ENCODE measurements around the gene INSR. TPM values are rescaled to one million over a fixed set of nuclear protein-coding genes. Genes with fewer than 3 reads are reported as not detected.

The INSR gene
- total RNA-seq, 1 experiment from 2014 or later = 35.9 TPM

DNA sequence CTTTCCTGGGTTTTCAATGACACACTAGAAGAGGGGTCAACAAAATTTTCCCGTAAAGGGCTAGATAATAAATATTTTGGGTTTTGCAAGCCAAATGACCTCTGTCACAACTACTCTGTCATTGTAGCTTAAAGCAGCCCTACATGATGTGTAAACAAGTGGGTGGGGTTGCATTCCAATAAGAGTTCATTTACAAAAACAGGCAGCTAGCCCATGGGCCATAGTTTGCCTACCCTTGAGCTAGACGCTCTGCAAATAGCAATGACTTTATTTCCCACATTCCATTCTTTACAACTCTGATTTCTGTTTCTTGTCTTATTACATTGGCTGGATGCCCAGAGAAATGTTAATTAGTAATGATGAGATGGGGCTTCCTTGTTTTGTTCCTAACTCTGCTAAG, 148.7 kb downstream of the INSR start:
- TF ChIP-seq PRRX2 (CRISPR knock-in tag; IDR thresholded peaks at IDR 0.05) = no peak
- TF ChIP-seq CBFB (CRISPR knock-in tag; IDR thresholded peaks at IDR 0.05; ENCODE audit: low read depth) = no peak
- no peak for TF ChIP-seq FOXP1 (CRISPR knock-in tag; IDR thresholded peaks at IDR 0.05; ENCODE audit: borderline replicate concordance)
- no peak for TF ChIP-seq CREM (CRISPR knock-in tag; IDR thresholded peaks at IDR 0.05)
- no peak for TF ChIP-seq ZNF671 (CRISPR knock-in tag; IDR thresholded peaks at IDR 0.05)
- TF ChIP-seq, protein P1, sequence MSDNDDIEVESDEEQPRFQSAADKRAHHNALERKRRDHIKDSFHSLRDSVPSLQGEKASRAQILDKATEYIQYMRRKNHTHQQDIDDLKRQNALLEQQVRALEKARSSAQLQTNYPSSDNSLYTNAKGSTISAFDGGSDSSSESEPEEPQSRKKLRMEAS (CRISPR knock-in tag; IDR thresholded peaks at IDR 0.05) = no peak
- no peak for TF ChIP-seq CREB1 (CRISPR knock-in tag; IDR thresholded peaks at IDR 0.05)
- TF ChIP-seq FOXK1 (CRISPR knock-in tag; IDR thresholded peaks at IDR 0.05) = no peak
- TF ChIP-seq, protein P2, sequence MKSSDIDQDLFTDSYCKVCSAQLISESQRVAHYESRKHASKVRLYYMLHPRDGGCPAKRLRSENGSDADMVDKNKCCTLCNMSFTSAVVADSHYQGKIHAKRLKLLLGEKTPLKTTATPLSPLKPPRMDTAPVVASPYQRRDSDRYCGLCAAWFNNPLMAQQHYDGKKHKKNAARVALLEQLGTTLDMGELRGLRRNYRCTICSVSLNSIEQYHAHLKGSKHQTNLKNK (CRISPR knock-in tag; IDR thresholded peaks at IDR 0.05) = no peak
- TF ChIP-seq, protein P3, sequence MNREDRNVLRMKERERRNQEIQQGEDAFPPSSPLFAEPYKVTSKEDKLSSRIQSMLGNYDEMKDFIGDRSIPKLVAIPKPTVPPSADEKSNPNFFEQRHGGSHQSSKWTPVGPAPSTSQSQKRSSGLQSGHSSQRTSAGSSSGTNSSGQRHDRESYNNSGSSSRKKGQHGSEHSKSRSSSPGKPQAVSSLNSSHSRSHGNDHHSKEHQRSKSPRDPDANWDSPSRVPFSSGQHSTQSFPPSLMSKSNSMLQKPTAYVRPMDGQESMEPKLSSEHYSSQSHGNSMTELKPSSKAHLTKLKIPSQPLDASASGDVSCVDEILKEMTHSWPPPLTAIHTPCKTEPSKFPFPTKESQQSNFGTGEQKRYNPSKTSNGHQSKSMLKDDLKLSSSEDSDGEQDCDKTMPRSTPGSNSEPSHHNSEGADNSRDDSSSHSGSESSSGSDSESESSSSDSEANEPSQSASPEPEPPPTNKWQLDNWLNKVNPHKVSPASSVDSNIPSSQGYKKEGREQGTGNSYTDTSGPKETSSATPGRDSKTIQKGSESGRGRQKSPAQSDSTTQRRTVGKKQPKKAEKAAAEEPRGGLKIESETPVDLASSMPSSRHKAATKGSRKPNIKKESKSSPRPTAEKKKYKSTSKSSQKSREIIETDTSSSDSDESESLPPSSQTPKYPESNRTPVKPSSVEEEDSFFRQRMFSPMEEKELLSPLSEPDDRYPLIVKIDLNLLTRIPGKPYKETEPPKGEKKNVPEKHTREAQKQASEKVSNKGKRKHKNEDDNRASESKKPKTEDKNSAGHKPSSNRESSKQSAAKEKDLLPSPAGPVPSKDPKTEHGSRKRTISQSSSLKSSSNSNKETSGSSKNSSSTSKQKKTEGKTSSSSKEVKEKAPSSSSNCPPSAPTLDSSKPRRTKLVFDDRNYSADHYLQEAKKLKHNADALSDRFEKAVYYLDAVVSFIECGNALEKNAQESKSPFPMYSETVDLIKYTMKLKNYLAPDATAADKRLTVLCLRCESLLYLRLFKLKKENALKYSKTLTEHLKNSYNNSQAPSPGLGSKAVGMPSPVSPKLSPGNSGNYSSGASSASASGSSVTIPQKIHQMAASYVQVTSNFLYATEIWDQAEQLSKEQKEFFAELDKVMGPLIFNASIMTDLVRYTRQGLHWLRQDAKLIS (CRISPR knock-in tag; IDR thresholded peaks at IDR 0.05; ENCODE audit: borderline replicate concordance) = no peak
- TF ChIP-seq GABPB1 (CRISPR knock-in tag; IDR thresholded peaks at IDR 0.05) = no peak
- no peak for TF ChIP-seq SMAD3 (CRISPR knock-in tag; IDR thresholded peaks at IDR 0.05; ENCODE audit: borderline replicate concordance)
- TF ChIP-seq ZBTB21 (CRISPR knock-in tag; IDR thresholded peaks at IDR 0.05; ENCODE audit: borderline replicate concordance) = no peak
- no peak for TF ChIP-seq IRF2 (CRISPR knock-in tag; IDR thresholded peaks at IDR 0.05; ENCODE audit: borderline replicate concordance, low read depth)
- DNase-seq (ENCODE audit: low spot score) = no peak
- no peaks in the 10 kb centered on the region for H3K27me3 Mint-ChIP-seq (ENCODE audit: low read depth)
- H3K27ac Mint-ChIP-seq = no peak overlapping the region
- peaks cover 31% of the 10 kb centered on the region for H3K36me3 Mint-ChIP-seq
- ChIA-PET POLR2A (no interaction called here), CTCF (interaction anchor here (1.0 kb wide), 1 partner anchor 43 kb away, joined by 4 read pairs; no protein-coding TSS in a partner anchor)
- ATAC-seq = no peak
- H3K4me1 Mint-ChIP-seq = no peaks in the 10 kb centered on the region
- peaks cover 16% of the 10 kb centered on the region for H3K9me3 Mint-ChIP-seq
- H3K4me3 Mint-ChIP-seq = no peak overlapping the region

DNA sequence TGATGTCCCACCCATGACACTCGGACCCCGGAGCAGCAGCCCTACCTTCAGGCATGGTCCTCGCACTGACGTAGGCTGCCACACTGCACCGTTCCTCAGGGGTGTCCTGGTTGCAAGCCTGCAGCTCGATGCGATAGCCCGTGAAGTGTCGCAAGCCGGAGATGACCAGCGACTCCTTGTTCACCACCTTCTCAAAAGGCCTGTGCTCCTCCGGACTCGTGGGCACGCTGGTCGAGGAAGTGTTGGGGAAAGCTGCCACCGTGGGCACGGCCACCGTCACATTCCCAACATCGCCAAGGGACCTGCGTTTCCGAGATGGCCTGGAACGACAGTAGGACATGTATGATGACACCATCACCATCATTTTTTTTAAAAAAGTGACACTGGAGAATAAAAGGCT, 151.4 kb downstream of the INSR start:
- no peak overlapping the region for H3K4me3 Mint-ChIP-seq
- peaks cover 21% of the 10 kb centered on the region for H3K9me3 Mint-ChIP-seq
- TF ChIP-seq CREM (CRISPR knock-in tag; IDR thresholded peaks at IDR 0.05) = no peak
- TF ChIP-seq ATF1 (CRISPR knock-in tag; IDR thresholded peaks at IDR 0.05) = no peak
- no peak for TF ChIP-seq TEAD1 (CRISPR knock-in tag; IDR thresholded peaks at IDR 0.05)
- TF ChIP-seq IRF2 (CRISPR knock-in tag; IDR thresholded peaks at IDR 0.05; ENCODE audit: borderline replicate concordance, low read depth) = no peak
- TF ChIP-seq, protein P4, sequence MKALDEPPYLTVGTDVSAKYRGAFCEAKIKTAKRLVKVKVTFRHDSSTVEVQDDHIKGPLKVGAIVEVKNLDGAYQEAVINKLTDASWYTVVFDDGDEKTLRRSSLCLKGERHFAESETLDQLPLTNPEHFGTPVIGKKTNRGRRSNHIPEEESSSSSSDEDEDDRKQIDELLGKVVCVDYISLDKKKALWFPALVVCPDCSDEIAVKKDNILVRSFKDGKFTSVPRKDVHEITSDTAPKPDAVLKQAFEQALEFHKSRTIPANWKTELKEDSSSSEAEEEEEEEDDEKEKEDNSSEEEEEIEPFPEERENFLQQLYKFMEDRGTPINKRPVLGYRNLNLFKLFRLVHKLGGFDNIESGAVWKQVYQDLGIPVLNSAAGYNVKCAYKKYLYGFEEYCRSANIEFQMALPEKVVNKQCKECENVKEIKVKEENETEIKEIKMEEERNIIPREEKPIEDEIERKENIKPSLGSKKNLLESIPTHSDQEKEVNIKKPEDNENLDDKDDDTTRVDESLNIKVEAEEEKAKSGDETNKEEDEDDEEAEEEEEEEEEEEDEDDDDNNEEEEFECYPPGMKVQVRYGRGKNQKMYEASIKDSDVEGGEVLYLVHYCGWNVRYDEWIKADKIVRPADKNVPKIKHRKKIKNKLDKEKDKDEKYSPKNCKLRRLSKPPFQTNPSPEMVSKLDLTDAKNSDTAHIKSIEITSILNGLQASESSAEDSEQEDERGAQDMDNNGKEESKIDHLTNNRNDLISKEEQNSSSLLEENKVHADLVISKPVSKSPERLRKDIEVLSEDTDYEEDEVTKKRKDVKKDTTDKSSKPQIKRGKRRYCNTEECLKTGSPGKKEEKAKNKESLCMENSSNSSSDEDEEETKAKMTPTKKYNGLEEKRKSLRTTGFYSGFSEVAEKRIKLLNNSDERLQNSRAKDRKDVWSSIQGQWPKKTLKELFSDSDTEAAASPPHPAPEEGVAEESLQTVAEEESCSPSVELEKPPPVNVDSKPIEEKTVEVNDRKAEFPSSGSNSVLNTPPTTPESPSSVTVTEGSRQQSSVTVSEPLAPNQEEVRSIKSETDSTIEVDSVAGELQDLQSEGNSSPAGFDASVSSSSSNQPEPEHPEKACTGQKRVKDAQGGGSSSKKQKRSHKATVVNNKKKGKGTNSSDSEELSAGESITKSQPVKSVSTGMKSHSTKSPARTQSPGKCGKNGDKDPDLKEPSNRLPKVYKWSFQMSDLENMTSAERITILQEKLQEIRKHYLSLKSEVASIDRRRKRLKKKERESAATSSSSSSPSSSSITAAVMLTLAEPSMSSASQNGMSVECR (CRISPR knock-in tag; IDR thresholded peaks at IDR 0.05; ENCODE audit: borderline replicate concordance) = no peak
- no peak for TF ChIP-seq NR1H2 (CRISPR knock-in tag; IDR thresholded peaks at IDR 0.05)
- TF ChIP-seq ZNF671 (CRISPR knock-in tag; IDR thresholded peaks at IDR 0.05) = no peak
- TF ChIP-seq, protein P5, sequence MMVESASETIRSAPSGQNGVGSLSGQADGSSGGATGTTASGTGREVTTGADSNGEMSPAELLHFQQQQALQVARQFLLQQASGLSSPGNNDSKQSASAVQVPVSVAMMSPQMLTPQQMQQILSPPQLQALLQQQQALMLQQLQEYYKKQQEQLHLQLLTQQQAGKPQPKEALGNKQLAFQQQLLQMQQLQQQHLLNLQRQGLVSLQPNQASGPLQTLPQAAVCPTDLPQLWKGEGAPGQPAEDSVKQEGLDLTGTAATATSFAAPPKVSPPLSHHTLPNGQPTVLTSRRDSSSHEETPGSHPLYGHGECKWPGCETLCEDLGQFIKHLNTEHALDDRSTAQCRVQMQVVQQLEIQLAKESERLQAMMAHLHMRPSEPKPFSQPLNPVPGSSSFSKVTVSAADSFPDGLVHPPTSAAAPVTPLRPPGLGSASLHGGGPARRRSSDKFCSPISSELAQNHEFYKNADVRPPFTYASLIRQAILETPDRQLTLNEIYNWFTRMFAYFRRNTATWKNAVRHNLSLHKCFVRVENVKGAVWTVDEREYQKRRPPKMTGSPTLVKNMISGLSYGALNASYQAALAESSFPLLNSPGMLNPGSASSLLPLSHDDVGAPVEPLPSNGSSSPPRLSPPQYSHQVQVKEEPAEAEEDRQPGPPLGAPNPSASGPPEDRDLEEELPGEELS (CRISPR knock-in tag; IDR thresholded peaks at IDR 0.05) = no peak
- TF ChIP-seq CREB1 (CRISPR knock-in tag; IDR thresholded peaks at IDR 0.05) = no peak
- TF ChIP-seq, protein P6, sequence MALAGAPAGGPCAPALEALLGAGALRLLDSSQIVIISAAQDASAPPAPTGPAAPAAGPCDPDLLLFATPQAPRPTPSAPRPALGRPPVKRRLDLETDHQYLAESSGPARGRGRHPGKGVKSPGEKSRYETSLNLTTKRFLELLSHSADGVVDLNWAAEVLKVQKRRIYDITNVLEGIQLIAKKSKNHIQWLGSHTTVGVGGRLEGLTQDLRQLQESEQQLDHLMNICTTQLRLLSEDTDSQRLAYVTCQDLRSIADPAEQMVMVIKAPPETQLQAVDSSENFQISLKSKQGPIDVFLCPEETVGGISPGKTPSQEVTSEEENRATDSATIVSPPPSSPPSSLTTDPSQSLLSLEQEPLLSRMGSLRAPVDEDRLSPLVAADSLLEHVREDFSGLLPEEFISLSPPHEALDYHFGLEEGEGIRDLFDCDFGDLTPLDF (CRISPR knock-in tag; IDR thresholded peaks at IDR 0.05) = no peak
- TF ChIP-seq TP53 (CRISPR knock-in tag; IDR thresholded peaks at IDR 0.05) = no peak
- no peak for TF ChIP-seq ZNF317 (CRISPR knock-in tag; IDR thresholded peaks at IDR 0.05; ENCODE audit: borderline replicate concordance, low read depth)
- TF ChIP-seq ZNF416 (CRISPR knock-in tag; IDR thresholded peaks at IDR 0.05) = no peak
- CTCF ChIA-PET = no interaction called here
- no peaks in the 10 kb centered on the region for H3K27me3 Mint-ChIP-seq (ENCODE audit: low read depth)
- no peaks in the 10 kb centered on the region for H3K4me1 Mint-ChIP-seq
- ATAC-seq = no peak
- no peak overlapping the region for H3K27ac Mint-ChIP-seq
- POLR2A ChIA-PET = interaction anchor here (0.6 kb wide), 1 partner anchor 185 kb away, joined by 3 read pairs; no protein-coding TSS in a partner anchor
- DNase-seq (ENCODE audit: low spot score) = no peak
- peaks cover 45% of the 10 kb centered on the region for H3K36me3 Mint-ChIP-seq

Measured in WTC11 (cell line).